Psoas muscle (tissue), 8 donors: ENCODE results near the gene COL19A1. TPM values are rescaled to one million over a fixed set of nuclear protein-coding genes. Genes with fewer than 3 reads are reported as not detected.

Source experiments
- ATAC-seq, 4 donors: fragments of 200-7000 bp; cut with Tn5 transposase; one replicate each; pipeline ENCODE4 v1.9.1; 2020; ENCODE audit warnings: moderate library complexity in 3 of 4, mild to moderate bottlenecking in 2 of 4
- DNase-seq, 2 donors: peaks; one replicate each; pipeline ENCODE4 v3.0.0-alpha.2; 2020
- H3K27ac ChIP-seq: fragments of 200-600 bp; one replicate; pipeline ENCODE4 v1.8.0; 2022
- H3K27me3 ChIP-seq, 3 donors: fragments of 200-600 bp in 1 of 3; one replicate each; pipeline versions ENCODE4 v1.6.1 to v1.8.0; 2013 to 2022; ENCODE audit warnings: low read length in 2 of 3, mild to moderate bottlenecking in 2 of 3, moderate library complexity in 1 of 3; ENCODE audit not compliant: insufficient read depth in 3 of 3
- H3K36me3 ChIP-seq, 2 donors: fragments of 200-600 bp in 1 of 2; one replicate each; pipeline versions ENCODE4 v1.6.1 to v1.8.0; 2013 to 2022; ENCODE audit warnings: low read depth in 1 of 2, mild to moderate bottlenecking in 1 of 2, moderate library complexity in 1 of 2; ENCODE audit not compliant: insufficient read depth in 1 of 2
- H3K4me1 ChIP-seq: fragments of 200-600 bp; one replicate; pipeline ENCODE4 v1.8.0; 2022
- H3K4me3 ChIP-seq: fragments of 200-600 bp; one replicate; pipeline ENCODE4 v1.8.0; 2022; ENCODE audit warnings: mild to moderate bottlenecking
- H3K9me3 ChIP-seq: fragments of 200-600 bp; one replicate; pipeline ENCODE4 v1.8.0; 2022
- CTCF ChIP-seq: fragments of 200-600 bp; IDR thresholded peaks from one replicate; pipeline ENCODE4 v1.8.0; 2022; ENCODE audit warnings: antibody characterized with exemption
- WGBS, 3 donors: extraction: QIAGEN DNeasy Blood & Tissue Kit; methylation state at CpG; one replicate each; pipeline versions ENCODE4 v1.1.6 to v1.1.7; 2013; 5-methylcytosine and 5-hydroxymethylcytosine counted together
- intact Hi-C, 2 donors: fragments of 100-400 bp; cut with DNase I; formaldehyde crosslinking; loops; one replicate each; pipeline versions ENCODE4 v1.11.0 to v1.14.2; 2022
- polyA plus RNA-seq, 3 donors: library from polyadenylated mRNA; stranded (reverse); fragments of 200-250 nt; gene quantifications; one replicate each; pipeline ENCODE4 v1.2.3, GENCODE V29; 2013
- total RNA-seq, 4 donors: library from RNA; stranded (reverse); fragmentation: NEBNext Ultra II Directional in 2 of 4; extraction: Animal tissue kit (Norgen Biotek cat#: 25700) in 2 of 4; gene quantifications; one replicate each; pipeline versions ENCODE4 v1.2.1 to v1.2.4, GENCODE V29; 2021 to 2023
- donor health status: healthy with polysubstance abuse.
- donor health status: DM: no; HTN: no; CAD: no; lungs with moderate emphysema.
- donor health status: Bipolar disorder and iron deficiency.
- donor health status: healthy.
- donor health status: DM: yes; HTN: yes; CAD: no.
- donor health status: DM: no; HTN: no; CAD: no.
- donor health status: DM: no; HTN: no; CAD: no.
- donor health status: DM: yes; HTN: yes; CAD: no.

Gene COL19A1
- total and polyA plus RNA-seq, 7 donors: 0.01 to 10.3 (median 0.33) TPM

DNA sequence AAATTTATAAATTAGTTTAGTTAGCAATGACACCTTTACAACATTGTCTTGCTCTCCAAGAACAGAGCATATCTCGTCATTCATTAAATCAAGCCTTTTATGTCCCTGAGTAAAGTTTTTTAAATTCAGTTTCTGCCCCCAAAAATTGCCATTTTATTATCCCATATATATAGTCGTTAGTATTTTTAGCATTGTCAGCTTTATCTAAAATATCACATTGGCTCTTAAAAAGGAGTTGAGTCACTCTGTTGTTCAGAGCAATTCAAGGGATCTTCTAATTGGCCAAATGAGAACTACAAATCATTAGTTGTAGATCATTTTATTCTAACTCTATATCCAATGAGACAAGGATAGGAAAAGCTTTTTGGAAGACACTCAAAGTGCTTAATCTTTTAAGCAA lies 309.4 kb downstream of the COL19A1 start:
- no peaks in the 10 kb centered on the region for H3K9me3 ChIP-seq
- WGBS, 3 donors: 76 to 85% (median 79%) methylated on average over 2 of the region's 2 CpGs
- H3K27me3 ChIP-seq: no peaks in the 10 kb centered on the region
- H3K27ac ChIP-seq: no peak overlapping the region
- TF ChIP-seq CTCF: no peak
- no peak overlapping the region for H3K4me3 ChIP-seq
- H3K4me1 ChIP-seq: no peaks in the 10 kb centered on the region
- ATAC-seq: no peak
- intact Hi-C loops: no loop called here
- no peaks in the 10 kb centered on the region for H3K36me3 ChIP-seq
- DNase-seq: no peak

- Histone ChIP-seq H3K36me3 (no peaks in the 10 kb centered on the region), H3K27ac (no peak overlapping the region), H3K9me3 (no peaks in the 10 kb centered on the region), H3K27me3 (no peaks in the 10 kb centered on the region), H3K4me1 (no peaks in the 10 kb centered on the region), H3K4me3 (no peak overlapping the region)
- WGBS, 3 donors: 78 to 88% (median 83%) methylated on average over 3 of the region's 3 CpGs
- DNase-seq (no peak), ATAC-seq (no peak)
- no peak for TF ChIP-seq CTCF
- intact Hi-C loops: no loop called here
Measured at GRCh38 chr6:70176842-70177550, 310.6 kb downstream of the COL19A1 start.

GRCh38 chr6:70180183-70180900 lies 314.0 kb downstream of the COL19A1 start:
- H3K9me3 ChIP-seq: no peaks in the 10 kb centered on the region
- no peak overlapping the region for H3K27ac ChIP-seq
- ATAC-seq (no peak), DNase-seq (no peak)
- no peaks in the 10 kb centered on the region for H3K27me3 ChIP-seq
- H3K4me3 ChIP-seq: no peak overlapping the region
- WGBS, 3 donors: 86 to 90% (median 88%) methylated on average over 2 of the region's 2 CpGs
- TF ChIP-seq CTCF: no peak
- intact Hi-C loops: no loop called here
- H3K36me3 ChIP-seq: no peaks in the 10 kb centered on the region
- H3K4me1 ChIP-seq: no peaks in the 10 kb centered on the region

DNA sequence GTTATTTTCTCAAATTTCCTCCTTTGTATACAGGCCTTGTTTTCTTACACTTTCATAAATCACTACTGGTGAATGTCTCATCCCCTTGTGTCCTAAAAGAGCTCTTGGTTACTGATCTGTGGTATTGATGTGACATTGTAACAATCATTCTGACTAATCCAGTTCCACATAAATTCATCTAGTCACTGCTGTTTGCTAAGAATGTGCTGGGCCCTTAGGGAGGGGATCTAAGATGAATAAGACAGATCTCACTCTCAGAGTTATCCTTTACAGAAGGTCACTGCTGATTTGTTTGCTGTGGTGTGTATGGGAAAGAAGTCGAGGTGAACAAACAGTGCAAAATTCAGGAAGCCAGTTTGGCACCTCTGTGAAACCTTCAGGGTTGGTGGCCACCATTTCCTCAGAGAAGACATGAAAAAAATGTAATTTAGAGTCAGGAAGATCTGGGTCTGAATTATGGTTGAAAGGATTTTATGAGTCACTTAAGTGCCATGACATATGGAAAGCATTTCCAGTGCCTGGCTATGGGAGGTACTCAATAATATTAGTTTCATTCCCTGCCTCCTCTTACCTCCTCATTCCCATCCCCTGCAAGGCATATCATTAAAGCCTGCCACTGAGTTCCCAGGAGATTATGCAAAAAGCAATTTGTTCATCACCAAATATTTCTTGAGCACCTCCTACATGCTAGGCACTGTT lies 314.7 kb downstream of the COL19A1 start:
- Histone ChIP-seq H3K4me3 (no peak overlapping the region), H3K27me3 (no peaks in the 10 kb centered on the region), H3K27ac (no peak overlapping the region), H3K4me1 (no peaks in the 10 kb centered on the region), H3K36me3 (no peaks in the 10 kb centered on the region), H3K9me3 (no peaks in the 10 kb centered on the region)
- ATAC-seq: no peak
- intact Hi-C loops: no loop called here
- 45 to 62% (median 46%) methylated on average over 1 of the region's 1 CpG for WGBS, 3 donors
- TF ChIP-seq CTCF: no peak
- DNase-seq: no peak
